GM19193 (cell line): ENCODE data around the gene APC2.

Source experiments
- POLR2A ChIP-seq: IDR thresholded peaks from 4 replicates; pipeline ENCODE4 v1.6.1; 2011; ENCODE audit not compliant: insufficient read depth, insufficient read length; ENCODE audit errors: extremely low read depth

APC2 gene

DNA sequence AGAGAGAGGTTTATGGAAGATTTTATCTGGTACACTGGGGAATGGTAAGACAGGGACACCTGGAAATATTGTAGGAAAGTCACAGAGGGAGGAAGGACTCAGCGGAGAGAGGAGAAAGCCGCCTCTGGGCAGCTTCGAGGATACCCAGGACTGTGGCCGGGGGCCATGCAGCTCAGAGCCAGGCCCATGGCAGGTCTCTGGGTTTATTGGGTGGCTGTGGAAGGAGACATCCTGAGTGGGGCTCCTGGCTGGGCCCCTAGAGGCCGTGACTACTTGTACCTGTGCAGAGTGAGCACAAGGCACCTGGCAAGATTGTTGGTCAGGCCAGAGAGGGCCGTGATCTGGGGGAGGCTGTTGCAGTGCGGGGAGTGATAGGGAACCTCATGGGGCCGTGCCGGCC is 39.1 kb upstream of the APC2 start:
- TF ChIP-seq POLR2A, result no peak

DNA sequence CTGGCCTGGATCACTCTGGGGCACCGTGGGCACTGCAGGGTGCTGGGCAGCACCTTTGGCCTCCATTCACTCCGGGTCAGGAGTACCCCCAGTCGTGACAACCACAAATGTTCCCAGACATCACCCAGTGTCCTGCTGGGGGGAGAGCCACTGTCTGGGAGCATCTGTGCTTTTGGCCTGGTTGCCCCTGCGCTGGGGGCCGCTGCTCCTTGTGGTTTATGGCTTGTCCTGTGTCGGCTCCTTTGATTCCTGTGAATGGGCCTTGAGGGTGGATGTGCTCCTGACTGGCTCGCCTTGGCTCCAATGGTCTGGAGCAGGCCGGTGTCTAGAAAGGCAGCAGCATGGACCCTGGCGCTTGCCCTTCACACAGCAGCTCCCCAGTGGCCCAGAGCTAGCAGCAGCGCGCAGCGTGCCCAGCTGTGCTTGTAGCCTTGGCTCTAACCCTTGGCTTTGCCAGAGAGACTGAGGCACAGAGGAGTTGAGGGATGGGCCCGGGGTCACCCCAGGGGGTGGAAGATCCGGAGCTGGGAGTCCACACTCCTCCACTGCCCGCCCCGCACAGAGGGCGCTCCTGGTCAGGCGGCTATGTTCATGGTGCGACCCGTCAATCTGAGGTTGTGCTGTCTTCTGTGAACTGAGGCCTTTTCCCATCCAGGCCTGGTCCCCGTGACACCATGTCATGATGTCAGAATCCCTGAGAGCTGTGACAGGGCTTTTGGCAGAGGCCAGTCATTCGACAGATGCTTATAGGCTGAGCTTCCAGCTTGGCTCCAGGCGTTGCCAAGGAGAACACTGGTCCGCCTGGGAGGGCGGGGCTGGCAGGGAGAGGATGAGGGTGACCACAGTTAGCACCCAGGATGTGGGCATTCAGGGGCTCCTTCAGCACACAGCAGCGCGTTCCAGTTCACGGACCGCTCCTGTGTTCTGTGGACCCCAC is 38.4 kb upstream of the APC2 start:
- TF ChIP-seq POLR2A, result no peak

DNA sequence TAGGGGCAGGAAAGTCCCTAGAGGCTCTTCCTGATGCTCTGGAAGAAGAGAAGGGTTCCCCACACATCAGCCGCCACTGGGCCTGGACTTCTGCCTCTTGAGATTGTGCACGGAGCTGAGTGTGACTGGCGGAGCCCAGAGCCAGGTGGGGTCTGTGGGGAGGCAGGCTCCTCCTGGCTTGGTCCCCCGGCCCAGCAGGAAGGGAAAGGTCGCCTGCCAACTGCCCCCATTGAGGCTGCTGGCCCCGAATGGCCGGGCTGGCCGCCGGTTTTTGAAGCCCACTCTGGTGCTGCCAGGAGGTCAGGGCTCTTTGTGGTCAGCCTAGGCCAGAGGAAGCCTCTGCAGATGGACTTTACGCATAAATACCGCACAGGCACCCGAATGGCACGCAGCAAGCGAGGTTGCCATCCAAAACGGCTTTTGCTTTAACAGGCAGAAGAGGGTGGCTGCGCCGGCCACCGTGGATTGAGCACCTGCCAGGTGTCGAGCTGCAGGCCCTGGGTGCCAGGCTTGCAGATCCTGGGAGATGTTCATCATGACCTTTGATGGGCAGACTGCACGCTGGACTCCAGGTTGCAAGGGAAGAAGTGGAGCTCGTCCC is 37.5 kb upstream of the APC2 start:
- TF ChIP-seq POLR2A, result no peak

DNA sequence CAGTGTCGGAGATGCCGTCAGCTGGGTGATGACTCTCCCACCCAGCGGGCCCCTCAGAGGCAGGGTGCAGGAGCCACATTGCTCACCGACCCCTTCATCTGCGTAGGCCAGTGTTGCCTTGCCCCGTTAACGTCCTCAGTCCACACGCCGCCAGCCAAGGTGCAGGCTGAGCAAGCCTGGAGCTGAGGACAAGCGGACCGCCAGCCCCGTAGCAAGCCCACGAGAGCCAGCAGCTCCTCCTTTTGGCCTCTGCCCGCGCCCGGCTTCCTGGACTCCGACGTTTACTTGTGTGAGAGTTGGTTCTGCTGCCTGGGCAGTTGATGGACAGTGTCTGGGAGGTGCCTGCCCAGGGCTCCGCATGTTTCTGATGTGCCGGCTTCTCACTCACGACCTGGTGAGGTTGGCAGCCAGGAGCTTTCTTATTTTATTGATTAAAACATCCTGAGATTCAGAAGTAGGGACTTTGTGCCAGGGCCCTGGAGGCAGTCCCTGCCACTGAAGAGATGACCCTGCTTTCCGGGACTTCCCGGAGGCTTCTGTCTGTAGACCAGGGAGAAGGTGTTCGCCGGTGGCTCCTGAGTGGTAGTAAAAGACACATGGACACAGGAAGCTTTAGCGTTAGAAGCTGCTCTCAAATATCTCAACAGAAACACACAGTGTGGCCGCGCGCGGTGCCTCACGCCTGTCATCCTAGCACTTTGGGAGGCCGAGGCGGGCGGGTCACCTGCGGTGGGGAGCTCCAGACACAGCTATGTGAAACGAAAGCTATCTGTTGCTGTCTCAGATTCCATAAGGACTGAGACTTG is 36.7 kb upstream of the APC2 start:
- no peak for TF ChIP-seq POLR2A

DNA sequence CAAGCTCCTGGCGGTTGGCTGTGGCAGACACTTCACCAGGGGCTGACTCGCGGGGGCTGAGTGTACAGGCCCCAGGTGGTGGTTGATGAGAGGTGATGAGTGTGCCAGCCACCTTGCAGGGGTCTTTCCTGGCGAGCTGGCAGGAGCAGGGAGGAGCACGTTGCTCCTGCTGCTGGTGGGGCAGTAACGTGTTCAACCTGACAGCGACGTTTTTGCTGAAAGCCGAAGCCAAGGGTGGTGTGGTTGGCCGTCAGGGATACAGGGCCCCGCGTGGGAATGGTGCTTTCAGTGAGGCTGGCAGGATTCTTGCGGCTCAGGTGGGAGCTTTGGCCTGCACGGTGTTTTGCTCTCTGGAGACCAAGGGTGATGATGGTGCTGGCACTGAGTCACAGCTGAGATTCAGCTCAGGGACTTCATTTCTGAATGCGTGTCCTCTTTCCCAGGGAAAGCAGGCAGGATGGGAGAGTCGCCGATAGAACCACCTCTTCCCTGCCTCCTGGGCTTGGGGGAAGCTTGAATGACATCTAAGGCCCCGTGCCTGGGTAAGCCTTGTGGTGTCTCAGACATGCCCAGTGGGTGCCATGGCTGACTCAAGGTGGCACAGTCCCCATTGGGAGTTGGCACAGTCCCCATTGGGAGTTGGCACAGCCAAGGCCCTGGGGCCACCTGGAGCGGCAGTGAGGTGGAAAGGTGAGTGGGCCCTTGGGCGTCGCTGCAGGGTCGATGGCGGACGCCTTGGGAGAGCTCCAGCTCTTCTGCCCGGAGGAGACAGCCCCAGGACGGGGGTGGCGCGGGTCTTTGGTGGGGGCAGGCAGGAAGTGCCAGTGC is 33.7 kb upstream of the APC2 start:
- TF ChIP-seq POLR2A, result no peak

DNA sequence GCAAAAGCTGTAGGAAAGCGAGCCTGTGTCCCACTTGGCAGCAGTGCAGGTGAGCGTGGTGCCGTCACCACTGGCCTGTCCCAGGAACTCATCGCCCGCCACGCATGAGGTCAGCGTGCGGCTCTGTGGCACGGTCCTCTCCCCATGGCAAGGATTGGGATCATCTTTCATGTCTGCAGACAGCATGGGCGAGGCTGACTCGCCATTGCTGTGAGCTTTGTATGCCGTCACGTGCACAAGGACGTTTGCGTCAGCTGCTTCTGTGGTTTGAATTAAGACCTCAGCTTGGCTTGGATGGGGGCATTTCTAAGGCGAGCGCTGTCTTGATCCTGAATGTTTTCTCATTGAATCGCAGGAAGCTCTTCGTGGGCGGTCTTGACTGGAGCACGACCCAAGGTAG is 32.8 kb upstream of the APC2 start:
- no peak for TF ChIP-seq POLR2A

DNA sequence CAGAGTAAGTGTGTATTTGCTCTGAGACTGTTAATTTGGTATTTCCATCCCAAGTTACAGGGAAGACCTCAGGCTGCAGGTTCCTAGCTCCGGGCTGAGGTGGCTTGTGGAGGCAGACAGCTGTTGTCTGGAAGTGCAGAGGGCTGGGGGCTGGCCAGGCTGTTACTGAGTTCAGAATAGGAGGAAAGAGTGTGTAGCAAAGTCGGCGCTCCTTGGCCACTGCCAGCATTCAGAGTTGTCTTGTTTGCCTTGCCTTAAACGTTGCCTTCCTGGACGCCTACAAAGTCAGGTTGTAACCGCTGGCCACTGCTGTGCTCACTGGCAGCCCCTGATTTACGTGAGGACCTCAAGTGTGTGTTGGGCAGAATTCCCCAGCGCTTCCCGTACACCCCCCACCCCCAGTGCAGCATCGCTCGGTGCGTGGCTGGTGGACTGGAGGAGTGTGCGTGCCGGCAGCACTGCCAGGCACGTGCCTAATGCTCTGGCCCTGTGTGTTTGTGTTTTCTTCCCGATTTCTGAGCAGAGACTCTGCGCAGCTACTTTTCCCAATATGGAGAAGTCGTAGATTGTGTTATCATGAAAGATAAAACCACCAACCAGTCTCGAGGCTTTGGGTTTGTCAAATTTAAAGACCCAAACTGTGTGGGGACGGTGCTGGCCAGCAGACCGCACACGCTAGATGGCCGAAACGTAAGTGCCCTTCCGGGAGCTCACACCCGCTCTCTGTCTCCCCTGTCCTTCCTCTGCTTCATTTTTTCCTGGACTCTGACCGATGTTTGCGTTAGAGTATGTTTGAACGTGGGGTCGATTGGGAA is 32.0 kb upstream of the APC2 start:
- TF ChIP-seq POLR2A, result no peak

DNA sequence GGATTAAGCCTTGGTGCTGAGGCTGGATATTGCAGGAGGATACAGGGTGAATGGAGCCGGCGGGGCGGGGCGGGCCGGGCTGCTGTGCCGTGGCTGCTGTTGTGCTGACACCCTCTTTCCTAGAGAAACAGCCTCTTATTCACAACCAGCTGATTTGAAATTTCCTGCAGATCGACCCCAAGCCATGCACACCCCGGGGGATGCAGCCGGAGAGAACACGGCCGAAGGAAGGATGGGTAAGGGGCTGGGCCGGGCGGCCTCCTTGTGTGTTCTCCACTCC is 31.5 kb upstream of the APC2 start:
- TF ChIP-seq POLR2A, result no peak

DNA sequence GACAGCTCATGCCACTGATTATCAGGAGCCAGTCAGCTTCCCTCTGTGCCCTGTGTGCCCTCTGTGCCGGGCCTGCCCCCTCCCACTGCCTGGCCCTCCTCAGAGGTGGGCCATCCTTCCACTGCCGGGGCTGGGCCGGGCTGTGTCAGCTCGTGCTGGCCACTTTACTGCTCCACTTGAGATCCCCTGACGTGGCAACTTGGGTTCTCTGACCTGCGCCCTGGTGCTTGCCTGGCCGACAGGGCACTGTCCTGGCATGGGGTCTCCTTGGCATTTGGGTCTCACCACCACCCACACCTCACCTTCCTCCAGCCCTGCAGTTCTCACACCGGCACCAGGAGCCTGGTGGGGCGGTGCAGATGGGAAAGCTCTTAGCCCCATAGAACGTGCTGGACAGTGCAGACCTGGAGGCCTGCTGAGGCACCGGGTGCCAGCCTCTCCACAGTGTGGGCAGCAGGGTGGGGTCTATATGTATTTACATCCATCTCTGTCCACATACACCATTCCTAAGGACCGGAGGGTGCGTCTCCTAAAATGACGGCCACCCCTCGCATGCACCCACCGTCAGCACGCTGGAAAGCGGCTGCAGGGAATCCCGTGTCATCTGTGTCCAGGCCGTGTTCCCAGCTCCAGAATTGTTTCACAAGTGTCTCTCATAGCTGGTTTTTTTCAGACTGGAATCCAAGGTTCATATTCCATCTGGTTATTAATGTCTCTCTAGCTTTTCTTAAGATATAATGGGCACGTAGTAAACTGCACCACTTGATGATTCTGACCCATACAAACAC is 30.8 kb upstream of the APC2 start:
- no peak for TF ChIP-seq POLR2A

DNA sequence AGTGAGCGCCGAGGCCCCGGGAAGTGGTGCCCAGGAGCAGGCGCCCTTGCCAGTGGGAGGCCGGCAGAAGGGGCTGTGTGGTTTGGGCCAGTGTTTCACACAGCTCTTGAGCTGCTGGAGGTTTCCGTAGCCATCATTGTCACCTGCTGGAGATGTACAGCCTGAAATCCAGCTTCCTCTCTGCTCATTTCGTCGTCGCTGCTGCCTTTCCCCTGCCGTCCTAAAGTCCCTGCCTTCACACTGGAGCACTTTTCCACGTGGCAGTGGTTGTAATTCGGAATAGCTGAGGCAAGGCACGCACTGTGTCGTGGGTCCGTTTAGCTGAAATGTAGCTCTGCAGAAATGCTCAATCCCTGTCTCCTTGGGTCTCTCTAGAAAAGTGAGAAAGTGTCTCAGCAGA is 29.3 kb upstream of the APC2 start:
- TF ChIP-seq POLR2A, result no peak

DNA sequence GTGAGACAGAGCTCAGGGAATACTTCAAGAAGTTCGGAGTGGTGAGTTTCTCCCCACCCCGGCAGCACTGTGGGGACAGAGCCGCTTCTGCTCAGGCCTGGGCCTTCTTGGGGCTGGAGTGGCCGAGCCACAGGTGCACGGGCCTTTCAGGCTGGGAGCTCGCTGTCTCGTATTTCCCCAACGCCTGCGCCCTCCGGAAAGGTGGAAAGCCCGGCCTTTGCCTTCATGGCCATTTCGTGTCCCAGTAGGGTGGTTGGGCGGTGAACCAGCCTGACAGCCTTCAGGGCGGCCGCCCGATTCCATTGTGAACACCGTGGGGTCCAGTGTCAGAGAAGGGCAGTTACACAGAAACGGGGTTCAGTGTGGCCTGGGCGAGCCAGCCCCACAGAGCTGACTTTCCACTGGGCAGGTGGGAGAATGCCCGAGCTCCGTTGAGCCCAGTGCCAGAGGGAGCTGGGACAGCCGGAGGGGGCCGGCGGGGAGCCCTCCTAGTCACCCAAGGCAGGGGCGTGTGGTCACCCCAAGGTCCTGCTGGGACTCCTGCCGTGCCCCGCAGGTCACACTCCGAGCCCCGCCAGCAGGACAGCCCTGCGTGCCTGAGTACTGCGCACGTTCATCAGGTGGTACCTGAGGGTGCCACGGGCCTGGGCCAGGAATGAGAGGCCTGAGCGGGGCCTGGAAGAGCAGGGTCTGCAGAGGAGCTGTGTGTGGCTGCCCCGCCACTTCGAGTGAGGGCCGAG is 28.5 kb upstream of the APC2 start:
- no peak for TF ChIP-seq POLR2A

DNA sequence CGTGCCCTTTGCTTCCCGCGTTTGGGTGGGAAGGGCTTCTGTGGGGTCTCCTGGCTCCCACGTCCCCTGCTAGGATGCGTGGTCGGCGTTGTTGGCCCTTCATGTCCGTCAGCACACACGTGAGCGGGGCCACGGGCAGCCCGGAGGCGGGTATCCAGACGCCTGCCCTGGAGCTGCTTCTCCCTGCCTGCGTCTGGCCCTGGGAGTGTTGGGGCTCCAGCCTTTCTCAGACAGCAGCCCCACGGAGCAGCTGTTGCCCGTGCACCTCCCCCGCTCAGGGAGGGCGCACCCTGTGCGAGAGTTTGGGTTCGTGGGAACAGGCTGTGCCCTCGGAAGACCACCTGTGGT is 28.0 kb upstream of the APC2 start:
- TF ChIP-seq POLR2A, result no peak

DNA sequence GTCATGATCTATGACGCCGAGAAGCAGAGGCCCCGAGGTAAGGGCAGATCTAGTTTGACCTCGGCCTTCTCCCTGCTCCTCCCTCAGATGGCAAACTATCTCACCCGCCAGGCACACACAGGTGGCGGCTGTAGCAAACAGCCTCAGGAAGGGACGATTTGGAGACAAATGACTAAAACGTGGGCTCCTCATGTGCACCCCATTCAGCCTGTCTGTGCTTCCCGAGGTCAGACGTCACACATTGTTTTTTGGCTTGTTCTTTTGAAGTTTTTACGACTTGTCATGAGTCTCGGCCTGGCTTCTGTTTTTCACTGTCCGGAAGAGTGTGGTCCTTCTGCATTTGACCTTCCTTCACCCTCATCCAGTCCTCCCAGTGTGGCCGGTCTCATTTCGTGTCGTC is 27.6 kb upstream of the APC2 start:
- no peak for TF ChIP-seq POLR2A
